GM21360 (cell line): ENCODE data around the gene CNN2.

ENCODE experiments used
- ATAC-seq: cut with Tn5 transposase; IDR thresholded peaks from one replicate; pipeline ENCODE4 v1.9.1; 2021; ENCODE audit warnings: mild to moderate bottlenecking, moderate library complexity; ENCODE audit not compliant: unreplicated experiment

The CNN2 gene

GRCh38 chr19:1025960-1026782 is at the start of gene CNN2:
Gene CNN2, plus strand, starts transcription at chr19:1026608. Its CDS starts 54 bp downstream, at chr19:1026662.
- ATAC-seq, result peak; percentile 43

DNA sequence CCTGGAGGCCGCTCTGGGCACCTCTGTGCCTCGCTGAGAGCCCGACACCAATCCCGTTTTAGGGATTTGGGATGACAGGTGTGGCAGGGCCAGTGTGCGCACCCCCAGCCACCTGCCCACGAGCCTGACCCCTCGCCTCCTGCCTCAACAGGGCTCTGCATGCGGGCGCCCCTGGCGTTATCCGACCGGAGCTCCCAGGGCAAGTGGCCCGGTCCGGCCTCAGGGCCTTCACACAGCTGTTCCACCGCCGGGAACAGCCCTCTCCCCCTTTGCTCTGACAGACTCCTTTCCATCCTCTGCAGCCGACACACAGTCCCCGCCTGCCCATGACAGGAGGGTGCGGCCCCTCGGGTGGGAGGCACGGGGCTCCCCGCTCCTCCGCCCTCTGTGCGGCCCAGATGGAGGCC is 49.3 kb upstream of the CNN2 start:
- ATAC-seq, result no peak

GRCh38 chr19:979318-979741 is 47.1 kb upstream of the CNN2 start:
- ATAC-seq, result no peak

- no peak for ATAC-seq
Measured at GRCh38 chr19:980133-980998, 46.0 kb upstream of the CNN2 start.

GRCh38 chr19:982567-983170 is 43.7 kb upstream of the CNN2 start:
- peak; percentile 57 for ATAC-seq

DNA sequence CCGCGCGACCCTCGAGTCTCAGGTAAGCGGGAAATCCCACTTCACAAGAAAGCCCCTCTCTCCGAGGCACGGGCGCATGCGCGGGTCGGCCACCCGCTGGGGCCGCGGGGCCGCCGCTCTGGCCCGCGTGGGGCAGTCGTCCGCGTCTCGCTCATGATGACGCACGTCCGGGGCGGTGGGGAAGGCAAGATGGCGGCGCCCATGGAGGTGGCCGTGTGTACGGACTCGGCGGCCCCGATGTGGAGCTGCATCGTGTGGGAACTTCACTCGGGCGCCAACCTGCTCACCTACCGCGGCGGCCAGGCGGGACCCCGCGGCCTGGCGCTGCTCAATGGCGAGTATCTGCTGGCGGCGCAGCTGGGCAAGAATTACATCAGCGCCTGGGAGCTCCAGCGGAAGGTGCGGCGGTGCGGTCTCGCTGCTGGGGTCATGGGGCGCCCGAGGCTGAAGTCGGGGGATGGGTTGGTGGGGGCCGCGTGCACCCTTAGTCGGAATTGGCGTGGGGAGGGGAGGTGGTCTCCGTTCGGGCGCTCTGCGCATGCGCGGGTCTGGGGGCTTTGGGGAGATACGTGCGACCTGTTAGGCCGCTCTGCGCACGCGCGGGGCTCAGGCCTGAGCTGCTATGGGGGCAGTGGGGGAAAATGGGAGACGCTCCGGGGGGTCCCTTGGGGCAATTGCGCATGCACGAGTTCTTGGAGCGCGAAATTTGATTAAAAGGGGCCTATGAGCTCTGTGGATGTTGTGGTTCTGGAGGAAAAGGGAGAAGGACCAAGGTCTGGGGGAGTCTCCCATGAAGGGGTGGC is 42.0 kb upstream of the CNN2 start, which contains the start of gene WDR18:
Gene WDR18, plus strand, starts transcription at position 181 of the 803 bp plus-strand sequence. Its CDS starts 9 bp downstream, at position 190.
- peak; percentile 77 for ATAC-seq

- no peak for ATAC-seq
Measured at GRCh38 chr19:986083-986482, 40.3 kb upstream of the CNN2 start.

- no peak for ATAC-seq
Measured at GRCh38 chr19:988081-988480, 38.3 kb upstream of the CNN2 start.

DNA sequence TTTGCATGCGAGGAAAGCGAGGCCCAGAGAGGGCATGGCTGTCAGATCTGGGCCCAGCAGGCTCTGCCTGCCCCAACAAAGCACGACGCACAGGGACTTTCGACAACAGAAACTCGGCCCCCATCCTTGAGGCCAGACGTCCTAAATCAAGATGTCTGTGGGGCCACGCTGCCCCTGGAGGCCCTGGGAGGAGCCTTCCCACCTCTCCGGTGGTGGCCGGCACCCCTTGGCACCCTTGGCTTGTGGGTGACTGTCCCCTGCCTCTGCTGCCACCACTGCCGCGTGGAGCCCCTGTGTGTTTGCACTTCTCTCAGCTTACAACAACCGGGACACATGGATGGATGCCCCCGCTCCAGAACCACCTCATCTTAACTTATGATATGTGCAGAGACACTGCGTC is 37.9 kb upstream of the CNN2 start:
- no peak for ATAC-seq

- ATAC-seq, result no peak
Measured at GRCh38 chr19:989381-990081, 36.9 kb upstream of the CNN2 start.

- ATAC-seq, result no peak
Measured at GRCh38 chr19:990119-990571, 36.3 kb upstream of the CNN2 start.

DNA sequence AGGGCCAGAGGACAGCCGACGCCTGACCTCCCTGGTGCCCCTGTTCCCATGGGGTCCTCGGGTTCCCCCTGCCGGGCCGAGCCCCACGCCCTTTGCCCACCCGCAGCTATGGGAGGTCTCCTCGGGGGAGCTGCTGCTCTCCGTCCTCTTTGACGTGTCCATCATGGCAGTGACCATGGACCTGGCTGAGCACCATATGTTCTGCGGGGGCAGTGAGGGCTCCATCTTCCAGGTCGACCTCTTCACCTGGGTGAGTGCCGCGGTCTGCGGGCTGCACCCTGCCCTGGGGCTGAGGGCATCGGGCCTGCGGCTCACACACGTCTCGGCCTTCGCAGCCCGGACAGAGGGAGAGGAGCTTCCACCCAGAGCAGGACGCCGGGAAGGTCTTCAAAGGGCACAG is 35.7 kb upstream of the CNN2 start:
- ATAC-seq, result no peak

- ATAC-seq, result no peak
Measured at GRCh38 chr19:991174-991931, 35.1 kb upstream of the CNN2 start.

DNA sequence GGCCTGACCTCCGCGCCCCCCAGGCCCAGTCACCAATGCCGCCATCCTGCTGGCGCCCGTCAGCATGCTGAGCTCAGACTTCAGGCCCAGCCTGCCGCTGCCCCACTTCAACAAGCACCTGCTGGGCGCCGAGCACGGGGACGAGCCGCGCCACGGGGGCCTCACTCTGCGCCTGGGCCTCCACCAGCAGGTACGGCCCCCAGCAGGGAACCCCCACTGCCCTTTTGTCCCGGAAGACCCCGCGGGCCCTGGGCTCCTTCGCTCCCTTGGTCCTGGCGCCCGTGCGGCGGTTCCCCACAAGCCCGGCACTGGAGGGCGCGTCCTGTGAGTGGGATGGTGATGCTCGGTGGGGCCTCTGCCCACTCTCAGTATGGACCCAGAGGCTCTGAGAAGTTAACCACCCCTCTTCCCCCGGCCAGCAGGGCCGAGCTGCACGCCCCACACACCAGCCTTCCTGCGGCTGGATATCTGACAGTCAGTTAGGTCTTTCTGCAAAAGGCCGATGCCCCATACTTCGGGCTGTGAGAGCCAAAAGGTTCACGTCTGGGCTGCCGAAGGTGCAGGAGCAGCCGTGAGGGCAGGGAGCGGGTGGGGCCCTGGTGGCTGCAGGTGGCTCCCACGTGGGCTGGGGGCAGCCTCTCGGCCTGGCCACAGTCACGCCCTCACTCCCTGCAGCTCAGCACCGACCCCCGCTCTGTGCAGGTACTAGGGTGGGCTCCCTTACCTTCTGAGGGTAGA is 34.3 kb upstream of the CNN2 start:
- ATAC-seq, result no peak

GRCh38 chr19:992670-993055 is 33.7 kb upstream of the CNN2 start:
- ATAC-seq, result no peak

DNA sequence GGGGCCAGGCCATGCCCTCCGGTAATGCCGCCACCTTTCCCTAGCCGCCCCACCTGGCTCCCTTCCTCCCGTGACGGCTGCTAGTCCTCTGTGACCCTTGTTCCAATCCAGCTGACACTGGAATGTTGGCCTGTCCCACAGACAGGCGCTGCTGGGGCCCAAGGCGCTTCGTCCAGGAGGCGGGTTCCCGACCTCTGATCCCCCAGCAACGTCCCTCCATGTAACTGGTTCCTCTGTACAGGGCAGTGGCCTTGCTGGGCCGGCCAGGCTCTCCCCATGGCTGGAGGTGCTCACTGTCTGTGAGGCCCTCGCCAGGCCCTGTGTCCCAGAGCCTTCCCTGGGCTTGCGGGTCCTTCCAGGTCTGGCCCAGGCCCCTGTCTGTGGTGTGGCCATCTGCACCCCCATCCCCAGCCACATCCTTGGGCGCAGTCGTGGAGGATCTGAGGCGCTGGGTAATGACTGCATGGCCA is 33.0 kb upstream of the CNN2 start:
- no peak for ATAC-seq

DNA sequence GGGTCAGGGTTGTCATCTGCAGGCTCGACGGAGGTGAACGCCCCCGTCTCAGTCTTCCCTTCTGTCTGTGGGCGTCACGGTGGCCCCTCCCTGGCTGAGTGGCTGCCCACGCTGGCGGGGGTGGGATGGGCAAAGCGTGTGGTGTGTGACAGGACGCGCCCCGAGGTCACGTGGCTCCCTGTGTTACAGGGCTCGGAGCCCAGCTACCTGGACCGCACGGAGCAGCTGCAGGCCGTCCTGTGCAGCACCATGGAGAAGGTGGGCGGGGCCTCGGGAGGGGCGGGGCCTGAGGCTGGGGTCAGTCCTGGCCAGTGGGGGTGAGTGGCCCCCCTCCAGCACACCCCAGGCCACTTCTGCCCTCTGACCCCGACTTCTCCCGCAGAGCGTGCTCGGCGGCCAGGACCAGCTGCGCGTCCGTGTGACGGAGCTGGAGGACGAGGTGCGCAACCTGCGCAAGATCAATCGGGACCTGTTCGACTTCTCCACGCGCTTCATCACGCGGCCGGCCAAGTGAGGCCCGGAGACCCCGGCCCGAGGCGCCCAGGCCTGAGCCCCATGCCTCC is 32.5 kb upstream of the CNN2 start:
- no peak for ATAC-seq

DNA sequence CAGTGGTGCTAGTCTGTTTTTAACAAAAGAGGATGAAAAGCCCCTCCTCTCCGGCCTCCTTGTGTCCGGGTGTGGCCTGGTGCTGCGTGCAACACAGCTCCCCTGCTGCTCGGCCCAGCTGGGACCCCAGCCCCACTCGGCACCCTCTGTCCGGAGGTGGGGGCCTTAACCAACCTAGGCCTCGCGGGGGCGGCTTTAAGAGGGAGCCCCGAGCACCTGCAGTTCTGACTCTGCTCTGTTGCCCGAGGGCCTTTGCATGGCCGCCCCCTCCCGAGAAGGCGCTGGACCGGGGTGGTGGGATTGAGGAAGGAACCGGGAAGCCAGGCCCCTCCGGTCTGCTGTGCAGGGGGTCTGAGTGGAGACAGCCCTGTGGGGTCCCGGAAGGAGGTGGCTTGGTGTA is 31.9 kb upstream of the CNN2 start:
- ATAC-seq, result no peak
